Measurements from ENCODE around the gene CACNA1E.

- TF ChIP-seq CTCF (IDR thresholded peaks at IDR 0.05) (no peak), POLR2A (IDR thresholded peaks at IDR 0.05) (no peak)
Observed at GRCh38 chr1:181846681-181847080, 363.4 kb downstream of the CACNA1E start.

All from lower leg skin (tissue), 3 donors.